Activated naive CD4-positive, alpha-beta T cell treated with Interleukin-2 at 50 U/mL for 16 hours (primary cell): ENCODE measurements around the gene MCTP2.

Experiments used
- DNase-seq: peaks from one replicate; pipeline ENCODE4 v3.0.0-alpha.2; 2020

Gene MCTP2

DNA sequence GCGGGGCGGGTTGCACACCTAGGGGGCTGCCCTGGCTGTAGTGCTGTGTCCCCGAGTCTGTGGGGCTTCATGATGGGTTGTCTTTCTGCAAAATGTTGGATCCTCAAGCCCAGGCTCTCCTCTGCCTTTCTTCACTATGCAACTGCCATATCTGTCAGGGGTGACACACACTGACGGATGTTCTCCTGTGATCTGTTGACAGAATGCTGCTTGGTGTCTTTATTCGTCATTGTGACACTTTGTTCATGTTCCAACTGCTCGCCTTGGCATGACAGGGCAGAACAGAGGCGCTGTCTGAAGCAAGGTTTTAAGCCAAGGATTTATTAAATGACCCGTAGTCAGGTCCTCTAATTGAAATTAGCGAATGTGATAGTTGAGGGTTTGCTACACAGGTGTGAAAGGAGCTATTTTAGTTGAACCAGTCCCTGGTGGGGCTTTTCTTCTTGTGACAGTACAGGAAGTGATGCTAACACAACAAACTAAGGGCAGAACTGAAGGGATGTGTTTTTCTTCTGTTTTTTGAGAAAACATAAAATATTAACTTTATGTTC, 173.4 kb downstream of the MCTP2 start:
- DNase-seq, result no peak

DNA sequence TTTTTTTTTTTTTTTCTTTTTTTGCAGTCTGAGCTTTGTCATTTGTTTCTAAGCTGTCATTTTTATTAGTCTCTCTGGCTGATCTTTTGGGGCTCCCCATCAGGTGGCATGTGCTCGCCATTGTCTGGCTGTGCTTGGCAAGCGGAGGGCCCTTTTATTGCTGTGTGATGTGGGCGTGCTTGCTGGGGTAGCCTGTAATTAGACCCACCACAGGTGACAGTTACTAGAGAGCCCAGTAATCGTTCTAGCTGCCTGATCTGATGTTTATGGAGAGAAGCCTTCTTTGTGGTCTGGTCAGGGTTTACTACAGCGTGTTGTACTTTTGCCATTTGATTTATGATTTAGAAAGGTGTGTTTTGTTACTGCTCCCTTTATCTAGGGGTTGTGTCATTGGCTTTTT, 179.9 kb downstream of the MCTP2 start:
- no peak for DNase-seq

DNA sequence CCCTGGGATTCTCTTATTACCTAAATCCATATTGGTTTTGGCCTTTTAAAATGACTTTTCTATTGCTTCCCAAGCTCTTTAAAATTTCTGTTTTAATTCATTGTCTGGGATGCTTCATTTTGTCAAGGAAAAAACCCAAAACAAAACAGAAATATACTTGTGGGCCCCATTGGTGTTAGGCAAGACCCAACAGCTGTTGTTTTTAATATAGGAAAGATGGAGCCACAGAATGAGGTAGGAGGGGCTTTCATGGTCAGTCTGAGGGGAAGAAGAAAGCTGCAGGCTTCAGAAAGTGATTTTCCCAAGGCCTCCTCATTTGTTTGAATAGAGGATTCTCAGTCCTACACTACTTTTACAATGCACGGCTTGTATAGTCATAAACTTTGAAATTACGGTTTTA, 180.5 kb downstream of the MCTP2 start:
- DNase-seq, result no peak

DNA sequence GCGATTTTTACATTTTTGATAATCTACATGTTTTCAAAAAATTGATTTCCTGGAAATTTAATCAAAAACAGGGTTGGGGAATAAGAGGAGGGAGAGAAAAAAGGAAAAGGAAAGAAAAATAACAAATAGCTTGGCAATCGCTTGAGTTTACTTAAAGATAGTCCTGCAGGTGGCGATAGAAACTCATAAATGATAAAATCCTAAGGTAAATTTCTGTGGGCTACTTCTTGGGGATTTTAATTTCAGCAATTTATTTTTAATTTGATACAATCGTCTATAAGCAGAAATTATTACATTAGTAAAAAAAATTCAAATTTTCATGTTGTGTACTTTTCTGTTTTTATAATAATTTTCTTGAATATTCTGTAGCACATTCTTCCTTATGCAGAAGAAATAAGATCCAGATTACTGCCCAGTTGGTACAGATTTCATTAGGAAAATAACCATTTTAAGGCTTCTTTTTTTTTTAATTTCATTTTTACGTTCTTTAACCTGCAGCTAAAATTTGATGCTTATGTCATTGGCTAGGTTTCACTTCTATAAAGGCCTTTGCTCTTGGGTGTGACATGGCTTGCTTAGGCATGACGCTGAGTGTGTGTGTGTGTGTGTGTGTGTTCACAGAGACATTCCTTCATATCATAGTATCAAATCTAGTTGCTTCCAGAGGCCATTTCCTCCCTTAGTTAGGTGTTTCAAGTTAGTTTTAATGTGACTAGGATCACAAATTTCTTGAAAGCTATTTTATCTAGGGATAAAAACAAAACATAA, 181.8 kb downstream of the MCTP2 start:
- DNase-seq, result no peak

DNA sequence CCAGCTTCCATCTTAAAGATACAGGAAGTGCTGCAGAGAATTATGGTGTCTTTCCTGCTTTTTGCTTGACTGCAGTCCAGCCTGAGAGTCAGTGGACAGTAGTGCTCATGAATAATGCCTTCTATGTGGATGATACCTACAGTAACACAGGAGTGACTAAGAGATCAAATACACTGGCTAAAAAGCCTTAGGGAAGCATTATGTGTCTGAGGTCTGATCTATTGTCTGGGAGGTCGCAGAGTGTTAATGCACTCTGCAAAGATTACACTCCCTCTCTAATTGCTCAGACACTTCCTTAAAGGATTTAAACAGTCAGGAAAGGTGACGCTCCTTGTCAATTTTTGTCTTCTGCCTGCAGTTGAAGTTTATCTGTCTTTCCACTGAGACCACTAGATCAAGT, 183.6 kb downstream of the MCTP2 start:
- DNase-seq, result no peak

DNA sequence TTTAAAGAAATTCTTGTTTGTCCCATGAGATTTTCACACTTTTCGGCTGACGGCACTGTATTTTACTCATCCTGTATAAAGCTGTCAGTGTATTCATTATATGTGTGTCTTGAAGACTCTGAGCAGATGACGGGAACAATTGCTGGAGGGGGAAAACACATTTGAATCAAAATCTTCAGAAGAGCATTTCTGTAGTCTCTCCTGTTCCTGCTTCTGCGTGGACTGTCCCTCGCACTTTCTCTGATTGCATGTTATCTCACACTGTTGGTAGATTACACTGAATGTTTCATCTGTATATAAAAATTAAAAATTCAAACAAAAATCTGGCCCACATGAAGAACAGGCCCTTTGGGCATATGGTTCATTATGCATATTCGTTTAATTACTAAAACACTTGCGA, 184.9 kb downstream of the MCTP2 start:
- DNase-seq, result no peak

DNA sequence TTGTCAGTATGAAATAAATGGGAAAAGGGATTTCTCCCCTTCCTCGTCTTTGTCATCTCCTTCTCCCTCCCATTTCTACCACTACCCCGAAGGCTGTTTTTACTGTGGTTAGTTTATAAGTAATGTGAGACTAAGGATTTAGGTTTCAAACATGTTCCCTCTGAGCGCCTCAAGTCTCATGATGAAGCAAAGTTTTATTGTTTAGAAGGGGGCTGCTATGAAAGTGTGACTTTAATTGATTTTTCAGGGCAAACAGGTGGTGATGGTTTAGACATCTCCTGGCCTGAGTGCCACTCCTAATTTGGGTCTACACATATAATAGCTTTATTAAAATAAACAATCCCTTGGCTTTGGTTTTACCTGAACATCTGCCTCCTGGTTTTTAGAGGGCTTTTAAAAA, 185.5 kb downstream of the MCTP2 start:
- DNase-seq, result no peak

DNA sequence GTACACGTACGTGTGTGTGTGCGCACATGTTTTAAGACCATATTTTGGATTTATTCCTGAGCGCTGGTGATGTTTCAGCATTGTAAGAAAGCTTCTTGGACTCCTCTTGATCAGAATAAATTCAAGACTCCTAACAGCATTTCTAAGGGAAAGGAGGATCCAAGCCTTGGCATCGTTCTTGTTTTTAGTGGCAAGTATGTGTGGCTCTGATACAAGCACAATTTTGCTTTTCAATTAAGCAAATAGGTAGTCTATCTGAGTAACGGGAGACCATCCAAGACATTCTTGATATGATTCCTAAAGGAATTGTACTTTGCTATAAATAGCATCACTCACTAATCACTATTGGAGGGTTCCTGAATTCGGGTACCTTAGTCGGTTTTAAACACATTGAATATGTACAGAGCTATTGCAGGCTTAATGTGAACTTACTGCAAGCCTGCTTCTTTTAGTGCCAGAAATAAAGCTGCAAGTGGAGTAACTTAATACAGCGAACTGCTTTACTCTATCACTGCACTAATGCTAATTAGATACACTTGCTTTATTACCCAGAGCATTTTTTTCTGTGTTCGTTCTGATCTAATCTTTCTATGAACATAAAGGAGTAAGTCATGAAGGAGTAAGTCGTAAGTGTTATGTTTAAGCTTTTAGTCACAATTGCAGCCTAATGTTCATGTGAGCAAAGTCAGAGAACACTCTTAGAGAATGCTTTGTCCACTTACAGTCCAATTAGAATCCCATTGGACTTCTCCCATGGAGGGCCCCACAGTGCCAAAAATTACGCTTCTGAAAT, 186.3 kb downstream of the MCTP2 start:
- no peak for DNase-seq

DNA sequence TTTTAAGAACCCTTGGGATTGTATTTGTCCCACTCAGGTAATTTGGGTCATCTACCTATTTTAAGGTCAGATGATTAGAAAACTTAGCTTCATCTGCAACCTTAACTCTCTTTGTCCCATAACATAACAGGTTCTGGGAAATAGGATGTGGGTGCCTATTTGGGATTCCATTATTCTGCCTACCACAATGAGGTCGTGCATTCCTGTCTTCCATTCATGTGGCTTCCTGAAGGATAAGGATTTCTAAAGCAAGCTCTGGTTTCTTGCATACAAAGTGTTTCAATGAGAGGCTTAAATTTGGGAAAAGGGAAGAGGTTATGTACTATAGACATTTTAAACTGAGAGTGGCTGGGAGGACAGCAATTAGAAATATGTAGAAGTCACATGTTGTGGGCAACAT, 190.3 kb downstream of the MCTP2 start:
- DNase-seq, result no peak

DNA sequence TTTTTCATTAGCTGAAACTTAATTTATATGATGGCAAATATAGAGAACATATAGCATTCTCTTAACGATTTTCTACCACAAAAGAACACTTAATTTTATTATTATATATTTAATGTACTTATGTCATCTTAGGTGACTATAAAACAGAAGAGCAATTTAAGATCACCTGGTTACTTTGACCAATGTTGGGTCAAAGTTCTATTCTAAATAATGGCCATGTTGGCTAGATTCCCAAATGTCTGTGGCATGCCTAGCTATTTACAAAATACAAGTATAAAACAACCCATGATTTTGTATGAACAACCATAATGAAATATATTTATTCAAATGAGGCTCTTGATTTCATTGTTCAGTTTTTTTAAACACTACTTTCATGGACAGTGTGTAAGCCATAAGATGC, 200.9 kb downstream of the MCTP2 start:
- DNase-seq, result no peak

DNA sequence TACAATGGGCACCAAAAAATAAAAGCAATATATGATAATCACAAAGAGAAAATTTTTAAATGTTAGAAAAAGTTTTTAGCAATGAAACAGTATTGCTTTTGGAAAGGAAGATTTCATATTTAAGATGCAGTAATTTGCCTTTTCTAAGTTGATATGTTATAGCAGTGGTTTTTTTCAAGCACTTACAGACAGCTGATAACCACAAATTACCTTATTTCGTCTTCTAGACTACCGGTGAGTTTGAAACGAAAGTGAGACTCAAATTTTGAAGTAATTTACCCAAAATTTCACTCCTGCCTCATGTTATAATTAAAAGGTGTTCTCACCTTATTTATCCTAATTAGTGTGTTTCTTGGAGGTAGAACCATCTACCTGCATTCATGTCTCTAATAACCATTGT, 207.8 kb downstream of the MCTP2 start:
- DNase-seq, result no peak

DNA sequence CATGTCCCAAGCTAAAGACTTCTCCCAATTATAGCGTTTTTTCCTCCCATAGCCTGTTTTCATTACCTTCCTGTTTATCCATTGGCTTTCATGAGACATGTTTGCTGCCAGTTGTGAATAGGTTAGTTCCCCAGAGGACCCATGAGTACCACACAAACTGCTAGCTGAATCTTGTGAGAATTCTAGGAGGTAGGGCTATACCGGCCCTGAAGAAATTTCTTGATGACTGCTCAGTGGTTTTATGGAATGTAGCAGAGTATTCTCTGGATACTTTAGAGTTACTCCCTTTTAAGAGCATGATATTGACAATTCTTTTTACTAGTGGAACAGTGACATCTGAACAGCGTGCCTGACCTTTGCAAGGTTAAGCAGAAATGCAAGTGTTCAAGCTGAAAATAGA, 210.4 kb downstream of the MCTP2 start:
- DNase-seq, result no peak

DNA sequence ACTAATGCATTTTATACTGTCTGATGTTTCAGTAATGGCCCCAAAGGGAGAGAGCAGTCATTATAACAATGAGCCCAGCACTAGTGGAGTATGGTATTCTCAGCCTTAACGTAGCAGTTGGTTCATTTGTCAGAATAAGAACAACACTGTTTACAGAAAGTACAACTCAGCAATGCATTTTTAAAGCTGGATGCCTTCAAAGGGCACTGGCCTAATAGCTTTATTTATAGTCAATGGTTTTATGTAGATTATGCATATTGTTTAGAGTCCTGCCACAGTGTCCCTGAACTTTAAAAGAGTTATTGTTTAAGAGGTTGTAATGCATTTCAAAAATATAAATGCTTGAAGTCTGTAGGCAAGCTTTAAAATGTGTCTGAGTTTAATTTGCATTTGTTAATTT, 211.1 kb downstream of the MCTP2 start:
- no peak for DNase-seq

DNA sequence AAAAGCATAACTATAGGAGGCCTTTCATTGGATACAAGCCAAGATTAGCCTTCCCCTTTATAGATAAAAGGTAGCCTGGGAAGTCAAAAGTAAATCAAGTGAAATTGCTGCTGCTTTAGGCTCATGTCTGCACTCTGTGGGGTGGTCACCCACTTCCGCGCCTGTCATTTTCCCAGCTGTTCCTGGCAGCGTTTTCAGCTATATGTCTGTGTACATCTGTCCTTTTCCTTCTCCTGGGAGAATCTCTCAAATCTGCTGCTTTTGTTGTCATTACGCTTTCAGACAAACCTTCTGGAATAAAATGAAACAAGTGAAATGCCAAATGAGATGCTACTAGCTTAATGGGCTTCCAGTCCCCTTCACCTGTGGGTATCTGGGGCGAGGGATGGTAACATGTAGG, 211.8 kb downstream of the MCTP2 start:
- DNase-seq, result no peak

DNA sequence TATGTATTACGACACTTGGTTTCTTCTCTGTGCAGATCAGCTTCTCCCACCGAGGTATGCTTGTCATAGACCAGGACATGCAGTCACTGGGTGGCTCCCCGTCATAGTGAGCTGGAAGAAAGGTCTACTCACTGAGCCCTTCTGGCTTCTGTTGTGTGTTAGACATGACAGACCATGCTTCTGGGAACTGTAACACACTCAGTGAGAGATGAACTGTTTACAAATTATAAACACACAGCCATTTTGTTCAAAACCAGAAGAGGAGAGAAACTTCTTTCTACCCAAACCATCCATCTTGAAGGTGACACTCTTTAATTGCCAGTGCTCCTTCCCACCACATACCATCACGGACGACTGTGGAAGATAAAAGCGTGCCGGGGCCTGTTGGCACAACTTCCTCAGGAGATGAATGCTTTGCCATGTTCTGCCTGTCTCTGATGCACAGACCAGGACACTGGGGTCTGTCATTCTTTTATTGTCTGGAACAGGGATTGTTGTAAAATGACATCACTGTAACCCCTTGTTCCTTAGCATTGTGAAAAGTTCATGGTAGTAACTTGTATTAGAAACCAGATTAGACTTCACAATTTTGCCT, 214.3 kb downstream of the MCTP2 start:
- no peak for DNase-seq

DNA sequence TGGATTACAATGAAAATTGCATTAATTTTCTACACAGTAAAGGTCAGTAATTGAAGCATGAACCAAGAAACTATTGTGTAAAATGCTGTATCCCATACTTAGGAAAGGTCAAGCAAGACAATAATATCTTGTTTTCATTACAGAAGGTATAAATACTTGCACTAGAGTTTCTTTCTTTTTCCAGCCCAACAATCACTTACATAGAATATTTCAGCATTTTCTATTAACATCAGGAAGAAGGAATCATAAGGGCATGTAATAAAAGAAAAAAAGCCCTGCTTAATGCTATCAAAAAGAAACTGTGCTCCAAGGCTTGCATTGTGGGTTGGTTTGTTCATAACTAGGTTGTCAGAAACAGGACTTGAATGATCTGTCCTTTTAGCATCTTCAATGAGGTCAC, 215.1 kb downstream of the MCTP2 start:
- DNase-seq, result no peak

DNA sequence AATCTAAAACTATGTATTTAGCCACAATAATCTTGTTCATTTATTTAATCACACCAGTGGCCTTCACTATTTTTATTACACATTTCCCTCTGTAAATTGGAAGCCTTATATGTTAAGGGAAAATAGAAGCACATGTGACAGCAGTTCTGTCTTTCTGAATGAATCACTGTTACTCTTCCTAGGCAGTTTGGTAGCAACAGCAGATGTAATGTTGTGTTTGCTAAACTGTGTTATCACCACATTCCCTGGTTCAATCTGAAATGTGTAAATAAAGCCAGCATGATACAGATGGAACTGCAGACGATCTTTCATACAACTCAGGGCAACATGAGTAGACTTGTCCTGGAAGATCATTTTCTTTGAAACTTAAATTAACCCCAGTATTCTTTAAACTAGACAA, 220.1 kb downstream of the MCTP2 start:
- no peak for DNase-seq

DNA sequence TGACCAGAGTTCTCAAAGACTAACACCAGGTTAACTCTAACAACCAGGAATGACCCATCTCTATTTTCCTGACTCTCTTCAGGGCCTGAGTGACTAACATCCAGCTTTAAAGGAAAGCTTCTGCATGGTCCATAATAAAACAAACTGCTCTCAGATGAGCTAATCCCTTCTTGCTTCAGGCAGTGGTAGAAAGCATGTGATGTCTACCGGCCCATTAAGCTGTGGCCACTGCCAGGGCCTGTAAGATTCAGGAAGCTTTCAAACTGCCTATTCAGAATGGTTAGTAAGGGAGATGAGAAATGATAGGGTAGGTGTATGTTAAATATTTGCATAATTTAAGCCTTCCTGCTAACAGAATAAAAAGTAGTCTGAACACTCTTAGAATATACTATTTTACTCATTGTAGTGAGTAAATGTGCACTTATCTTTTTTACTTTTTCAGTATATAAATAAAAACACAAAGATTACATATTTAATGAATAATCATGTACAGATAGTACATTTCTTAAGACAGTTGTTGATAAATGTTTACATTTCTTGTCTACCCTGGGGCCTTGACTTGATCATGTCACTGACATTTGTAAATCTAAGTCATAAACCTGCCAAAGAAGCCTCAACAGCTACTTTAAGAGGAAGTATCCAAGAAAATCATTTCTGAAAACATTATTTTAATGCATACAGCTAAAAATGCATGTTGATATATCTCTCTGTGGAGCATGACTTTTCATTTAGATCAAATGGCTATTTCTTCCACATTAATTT, 222.0 kb downstream of the MCTP2 start:
- DNase-seq, result no peak

DNA sequence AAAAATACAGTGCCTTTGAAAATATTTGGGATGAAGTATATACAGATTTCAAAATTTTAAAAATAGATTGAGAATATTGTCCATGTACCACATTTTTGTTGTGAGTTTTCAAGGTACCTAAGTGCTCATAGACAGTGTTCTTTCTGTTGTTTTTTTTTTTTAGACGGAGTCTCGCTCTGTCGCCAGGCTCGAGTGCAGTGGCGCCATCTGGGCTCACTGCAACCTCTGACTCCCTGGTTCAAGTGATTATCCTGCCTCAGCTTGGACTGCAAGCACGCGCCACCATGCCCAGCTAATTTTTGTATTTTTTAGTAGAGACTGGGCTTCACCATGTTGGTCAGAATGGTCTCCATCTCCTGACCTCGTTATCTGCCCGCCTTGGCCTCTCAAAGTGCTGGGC, 223.9 kb downstream of the MCTP2 start:
- DNase-seq, result no peak

DNA sequence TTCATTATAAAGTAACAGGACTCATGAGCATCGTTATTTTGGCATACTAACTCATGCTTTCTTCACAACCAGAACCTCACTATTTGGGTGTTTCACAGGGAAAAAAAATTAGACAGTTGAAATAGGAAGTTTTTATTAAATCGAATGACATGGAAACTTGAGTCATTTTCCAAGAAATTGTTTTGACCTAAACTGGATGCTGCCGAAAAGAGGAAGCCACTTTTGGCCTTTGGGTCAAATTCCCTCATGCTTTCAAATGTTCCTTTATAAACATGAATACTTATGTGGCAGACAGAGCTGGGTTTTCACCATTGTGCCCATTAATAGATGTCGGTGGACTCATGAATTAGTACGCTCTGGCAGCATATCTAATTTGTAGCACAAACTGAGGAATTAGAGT, 224.9 kb downstream of the MCTP2 start:
- no peak for DNase-seq

DNA sequence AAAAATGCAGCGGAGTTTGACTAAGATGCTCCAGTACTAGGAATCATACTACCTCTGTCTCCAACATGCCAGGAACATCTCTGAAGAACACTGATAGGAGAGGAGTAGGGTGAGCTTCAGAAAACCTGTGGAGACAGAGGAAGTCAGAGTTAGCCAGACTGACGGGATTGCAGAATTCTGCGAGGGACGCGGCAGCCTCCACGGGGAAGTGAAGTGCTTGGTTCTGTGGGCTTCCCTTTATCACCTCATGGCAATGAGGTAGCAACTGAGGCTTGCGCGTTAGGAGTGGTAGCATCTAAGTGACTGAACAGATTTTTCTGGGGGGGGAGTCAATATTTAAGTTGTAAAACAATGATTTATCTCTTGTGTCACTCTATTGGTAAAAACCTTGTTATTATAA, 226.3 kb downstream of the MCTP2 start:
- DNase-seq, result no peak

DNA sequence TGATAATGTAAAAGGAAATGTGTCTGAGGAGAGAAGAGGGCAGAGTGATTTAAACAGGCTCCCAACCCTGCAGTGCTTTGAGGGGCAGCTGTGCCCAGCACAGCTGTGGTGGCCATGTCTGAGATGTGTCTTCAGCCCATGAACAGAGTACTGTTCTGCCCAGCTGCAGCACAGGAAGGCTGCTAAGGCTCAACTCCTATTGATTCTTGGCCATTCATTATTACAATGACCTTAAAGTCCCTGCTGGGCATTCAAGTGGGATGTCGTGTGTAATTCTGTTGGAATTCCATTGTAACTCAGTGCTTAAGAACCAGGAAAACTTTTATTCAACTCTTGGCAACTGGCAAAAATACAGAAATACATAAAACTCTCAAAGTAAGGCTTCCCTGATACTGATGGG, 229.3 kb downstream of the MCTP2 start:
- DNase-seq, result no peak

DNA sequence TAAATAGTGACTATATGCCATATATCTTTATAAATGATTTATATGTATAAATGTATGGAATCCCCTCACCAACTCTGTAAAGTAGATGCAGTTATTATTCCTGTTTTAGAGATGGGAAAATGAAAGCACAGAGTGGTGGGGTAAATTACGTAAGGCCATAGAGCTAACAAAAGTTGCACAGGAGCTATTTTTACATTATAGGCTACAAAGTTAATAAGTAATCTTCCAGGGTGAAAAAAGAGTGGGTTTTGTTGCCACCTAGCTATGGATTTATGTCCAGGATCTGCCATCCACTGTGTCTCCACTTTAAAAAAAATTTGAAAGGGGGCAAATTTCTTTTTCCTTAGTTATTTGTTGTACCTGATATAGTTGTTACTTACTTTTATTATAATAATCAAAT, 235.7 kb downstream of the MCTP2 start:
- DNase-seq, result no peak
